ENCODE measurements around the gene MCCC1. TPM values are rescaled to one million over a fixed set of nuclear protein-coding genes. Genes with fewer than 3 reads are reported as not detected.

The MCCC1 gene
- total RNA-seq (ENCODE audit: unreplicated experiment), result 19.8 TPM
- long read RNA-seq, transcript MCCC1-201 (19 exons, 2,545 nt), result major isoform, 17 of 22 reads
- long read RNA-seq, partial matches to known transcripts, result 0 of 22 reads
- long read RNA-seq, other reads (novel, unspliced or antisense), result 5 of 22 reads

- DNase-seq (ENCODE audit: low spot score), result peak; percentile 96
- Mint-ChIP-seq H3K27me3 (ENCODE audit: unreplicated experiment) (no peaks in the 10 kb centered on the region), H3K9me3 (ENCODE audit: unreplicated experiment) (no peaks in the 10 kb centered on the region), H3K27ac (ENCODE audit: unreplicated experiment) (peak within 1 kb of the TSS; percentile 95), H3K36me3 (ENCODE audit: low read depth, unreplicated experiment) (peaks cover 3% of the 10 kb centered on the region), H3K4me3 (ENCODE audit: unreplicated experiment) (peak within 1 kb of the TSS; percentile 94), H3K4me1 (ENCODE audit: unreplicated experiment) (peaks cover 17% of the 10 kb centered on the region)
- no peak for TF ChIP-seq CTCF (IDR thresholded peaks at IDR 0.05; ENCODE audit: unreplicated experiment)
Observed at GRCh38 chr3:183099026-183099837, at the start of gene MCCC1. Gene MCCC1 (minus strand): TSS chr3:183099496. CDS start chr3:183099440, 56 bp downstream.

GRCh38 chr3:183148056-183148455 is 48.8 kb upstream of the MCCC1 start:
- H3K27ac Mint-ChIP-seq (ENCODE audit: unreplicated experiment), result no peak overlapping the region
- no peaks in the 10 kb centered on the region for H3K4me1 Mint-ChIP-seq (ENCODE audit: unreplicated experiment)
- no peak overlapping the region for H3K4me3 Mint-ChIP-seq (ENCODE audit: unreplicated experiment)
- no peak for TF ChIP-seq CTCF (IDR thresholded peaks at IDR 0.05; ENCODE audit: unreplicated experiment)
- H3K27me3 Mint-ChIP-seq (ENCODE audit: unreplicated experiment), result no peaks in the 10 kb centered on the region
- no peak for DNase-seq (ENCODE audit: low spot score)
- no peaks in the 10 kb centered on the region for H3K36me3 Mint-ChIP-seq (ENCODE audit: low read depth, unreplicated experiment)
- H3K9me3 Mint-ChIP-seq (ENCODE audit: unreplicated experiment), result no peaks in the 10 kb centered on the region

DNA sequence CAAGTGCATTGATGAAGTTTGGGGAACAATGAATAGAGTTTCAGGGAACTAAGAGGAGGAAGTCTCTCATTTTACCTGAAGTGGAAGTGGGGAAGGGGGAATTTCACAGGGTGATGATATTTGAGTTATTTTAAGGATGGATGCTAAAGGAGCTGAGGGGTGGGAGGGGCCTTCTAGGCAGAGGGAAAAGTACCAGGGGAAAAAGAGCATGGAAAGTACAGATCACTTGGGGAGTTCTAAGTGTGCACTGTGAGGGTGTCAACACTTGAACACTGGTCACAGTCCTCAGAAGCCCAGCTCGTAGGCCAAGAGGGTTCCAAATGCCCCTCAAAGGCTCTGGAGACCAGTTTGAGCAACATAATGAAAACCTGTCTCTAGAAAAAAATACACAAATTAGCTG is 45.1 kb upstream of the MCCC1 start:
- Mint-ChIP-seq H3K36me3 (ENCODE audit: low read depth, unreplicated experiment) (no peaks in the 10 kb centered on the region), H3K4me3 (ENCODE audit: unreplicated experiment) (no peak overlapping the region), H3K27me3 (ENCODE audit: unreplicated experiment) (no peaks in the 10 kb centered on the region), H3K9me3 (ENCODE audit: unreplicated experiment) (no peaks in the 10 kb centered on the region), H3K4me1 (ENCODE audit: unreplicated experiment) (no peaks in the 10 kb centered on the region), H3K27ac (ENCODE audit: unreplicated experiment) (no peak overlapping the region)
- DNase-seq (ENCODE audit: low spot score), result no peak
- no peak for TF ChIP-seq CTCF (IDR thresholded peaks at IDR 0.05; ENCODE audit: unreplicated experiment)

- Mint-ChIP-seq H3K4me3 (ENCODE audit: unreplicated experiment) (no peak overlapping the region), H3K9me3 (ENCODE audit: unreplicated experiment) (no peaks in the 10 kb centered on the region), H3K27me3 (ENCODE audit: unreplicated experiment) (peaks cover 3% of the 10 kb centered on the region), H3K27ac (ENCODE audit: unreplicated experiment) (no peak overlapping the region), H3K4me1 (ENCODE audit: unreplicated experiment) (no peaks in the 10 kb centered on the region), H3K36me3 (ENCODE audit: low read depth, unreplicated experiment) (no peaks in the 10 kb centered on the region)
- no peak for DNase-seq (ENCODE audit: low spot score)
- TF ChIP-seq CTCF (IDR thresholded peaks at IDR 0.05; ENCODE audit: unreplicated experiment), result no peak
Observed at GRCh38 chr3:183142199-183142598, 42.9 kb upstream of the MCCC1 start.

- Mint-ChIP-seq H3K36me3 (ENCODE audit: low read depth, unreplicated experiment) (no peaks in the 10 kb centered on the region), H3K9me3 (ENCODE audit: unreplicated experiment) (no peaks in the 10 kb centered on the region), H3K4me1 (ENCODE audit: unreplicated experiment) (peaks cover 2% of the 10 kb centered on the region), H3K4me3 (ENCODE audit: unreplicated experiment) (no peak overlapping the region), H3K27ac (ENCODE audit: unreplicated experiment) (no peak overlapping the region), H3K27me3 (ENCODE audit: unreplicated experiment) (peaks cover 5% of the 10 kb centered on the region)
- no peak for DNase-seq (ENCODE audit: low spot score)
- no peak for TF ChIP-seq CTCF (IDR thresholded peaks at IDR 0.05; ENCODE audit: unreplicated experiment)
Observed at GRCh38 chr3:183134844-183135243, 35.5 kb upstream of the MCCC1 start.
